Activated naive CD8-positive, alpha-beta T cell treated with anti-CD3 and anti-CD28 coated beads, Interleukin-2, amount 50 U/mL, for 16 hours (primary cell): ENCODE data around the gene TNRC6A.
"Not testable (repeated sequence)": the region's sequence is repeated elsewhere in the genome, so short reads cannot be mapped to it uniquely, and the experiment has no call there.

Experiments used
- DNase-seq: peaks from one replicate; pipeline ENCODE4 v3.0.0-alpha.2; 2020; ENCODE audit warnings: low read depth, low spot score

Gene TNRC6A

DNA sequence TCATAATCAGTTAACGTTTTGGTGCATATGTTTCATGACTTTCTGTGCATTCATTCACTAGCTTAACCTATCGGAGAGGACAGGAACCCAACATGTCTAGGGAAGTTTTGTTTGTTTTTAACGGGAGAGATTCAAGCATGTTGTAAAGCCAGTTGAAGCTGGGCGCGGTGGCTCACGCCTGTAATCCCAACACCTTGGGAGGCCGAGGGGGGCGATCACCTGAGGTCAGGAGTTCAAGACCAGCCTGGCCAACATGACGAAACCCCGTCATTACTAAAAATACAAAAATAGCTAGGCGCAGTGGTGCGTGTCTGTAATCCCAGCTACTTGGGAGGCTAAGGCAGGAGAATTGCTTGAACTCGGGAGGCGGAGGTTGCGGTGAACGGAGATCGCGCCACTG lies 1.4 kb upstream of the TNRC6A start:
- DNase-seq, result no peak

DNA sequence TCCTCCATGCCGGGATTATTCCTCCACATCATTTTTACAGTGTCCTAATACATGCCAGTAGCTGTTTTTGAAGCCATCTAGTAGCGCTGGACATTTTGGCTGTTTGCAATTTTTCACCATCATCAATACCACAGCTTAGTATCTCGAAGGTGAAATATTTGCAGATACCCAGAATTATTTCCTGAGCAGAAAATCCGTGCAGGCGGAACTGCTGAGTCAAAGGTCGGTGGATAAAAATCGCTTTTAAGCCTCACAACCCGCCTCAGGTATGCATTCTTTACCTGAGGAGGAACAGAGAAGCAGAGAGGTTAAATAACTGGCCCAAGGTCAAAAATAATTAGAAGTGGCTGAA lies 584 bp upstream of the TNRC6A start:
- DNase-seq, result no peak

DNA sequence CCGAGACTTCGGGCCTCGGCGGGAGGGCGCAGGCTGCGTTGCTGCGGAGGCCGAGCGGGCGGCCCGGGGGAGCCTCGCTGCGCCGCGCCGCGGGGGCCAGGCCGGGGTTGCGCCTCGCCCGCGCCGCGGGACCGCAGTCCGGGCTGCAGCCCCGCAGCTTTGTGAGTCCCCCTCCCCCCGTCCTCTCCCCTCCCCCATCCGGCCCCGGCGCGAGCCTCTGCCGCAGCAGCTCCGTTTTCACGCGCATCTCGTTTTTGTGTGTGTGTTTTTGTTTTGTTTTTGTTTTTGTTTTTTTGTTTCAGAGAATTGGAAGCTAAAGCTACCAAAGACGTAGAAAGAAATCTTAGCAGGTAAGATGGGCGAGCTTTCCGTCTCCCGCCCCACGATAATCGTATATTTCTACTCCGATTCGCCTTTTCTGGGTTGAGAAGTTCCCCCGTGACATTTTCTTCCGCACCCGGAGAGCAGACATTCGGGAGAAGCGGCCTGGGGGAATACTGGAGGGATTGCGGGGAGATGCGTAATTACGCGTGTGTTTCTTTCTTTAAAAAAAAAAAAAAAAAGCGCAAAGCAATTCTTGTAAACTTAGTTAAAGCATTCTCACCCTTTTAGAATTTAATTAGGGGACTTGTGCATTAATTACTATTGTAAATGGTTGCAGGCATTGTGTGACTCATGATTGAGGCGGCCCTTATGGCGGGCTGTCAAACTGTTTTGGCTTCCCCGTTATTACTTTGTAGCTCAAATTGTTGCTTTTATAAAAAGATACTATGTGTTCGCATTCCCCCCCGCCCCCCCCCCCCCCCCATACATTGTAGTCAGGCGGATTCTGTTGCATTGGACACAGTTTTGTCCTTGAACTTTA lies 732 bp downstream of the TNRC6A start:
- DNase-seq, result no peak

GRCh38 chr16:24730914-24731313 lies 1.5 kb downstream of the TNRC6A start:
- no peak for DNase-seq

DNA sequence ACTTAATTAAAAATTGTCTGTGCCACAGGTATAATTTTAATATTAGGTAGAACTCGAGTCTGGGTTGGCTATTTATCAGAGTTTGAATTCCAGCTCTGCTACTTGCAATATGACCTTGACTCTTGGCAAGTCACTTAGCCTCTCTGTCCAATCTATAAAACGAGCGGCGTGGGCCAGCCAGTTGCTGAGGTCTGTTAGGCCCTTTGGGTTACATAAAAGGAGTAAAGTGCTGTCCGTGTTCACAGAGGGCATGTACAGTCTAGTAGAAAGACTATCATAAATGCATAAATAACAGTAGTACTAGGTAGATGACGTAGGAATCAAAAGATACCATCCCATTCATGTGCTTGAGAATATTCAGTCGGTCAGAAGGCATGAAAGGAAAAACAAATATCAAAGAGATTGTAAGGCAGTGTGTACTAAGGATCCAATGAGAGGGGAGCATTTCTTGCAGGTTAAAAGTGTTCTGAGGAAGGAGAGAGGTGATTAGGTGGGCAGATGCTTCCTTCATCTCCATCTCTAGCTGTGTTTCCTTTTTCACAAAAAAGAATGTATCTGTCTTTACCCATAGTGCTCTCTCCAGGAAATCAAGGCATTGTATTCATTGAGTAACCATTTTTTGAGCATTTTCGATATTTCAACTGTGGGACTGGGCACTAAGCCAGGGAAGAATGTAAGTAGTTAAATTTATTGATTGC lies 2.4 kb downstream of the TNRC6A start:
- no peak for DNase-seq

DNA sequence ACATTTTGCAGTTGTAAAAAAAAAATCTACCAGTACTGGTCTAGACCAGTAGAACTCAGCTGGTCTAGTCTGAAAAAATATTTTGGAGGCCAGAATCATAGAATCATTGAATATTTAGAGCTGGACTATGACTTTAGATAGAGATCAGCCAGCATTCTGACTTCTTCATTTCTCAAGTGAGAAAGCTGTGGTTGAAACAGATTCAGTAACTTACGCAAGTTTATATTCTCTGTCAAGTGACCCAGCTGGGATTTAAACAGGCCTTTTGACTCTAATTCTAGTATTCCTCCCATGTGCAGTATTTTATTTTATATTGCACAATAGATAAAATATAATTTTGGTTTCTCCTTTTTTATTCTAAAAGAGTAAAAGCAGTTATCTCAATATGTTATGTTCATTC lies 4.9 kb downstream of the TNRC6A start:
- no peak for DNase-seq

DNA sequence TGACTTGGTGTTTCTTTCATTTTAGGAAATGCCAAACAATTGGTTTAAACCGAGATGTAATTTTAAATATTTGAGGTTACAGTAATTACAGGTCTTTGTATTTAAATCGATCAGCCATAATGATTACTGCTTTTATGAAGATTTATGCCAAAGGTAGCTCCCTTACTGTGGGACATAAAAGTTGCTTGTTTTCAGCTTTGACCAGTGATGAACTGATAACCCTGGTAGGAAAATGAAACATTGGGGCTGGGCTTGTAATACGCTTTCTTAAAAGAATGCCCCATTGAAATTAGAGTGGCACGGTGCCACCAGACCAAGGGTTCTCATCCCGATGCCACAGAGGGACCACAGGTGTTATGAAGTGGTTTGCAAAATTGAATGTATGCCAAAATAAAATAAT lies 7.3 kb downstream of the TNRC6A start:
- no peak for DNase-seq

DNA sequence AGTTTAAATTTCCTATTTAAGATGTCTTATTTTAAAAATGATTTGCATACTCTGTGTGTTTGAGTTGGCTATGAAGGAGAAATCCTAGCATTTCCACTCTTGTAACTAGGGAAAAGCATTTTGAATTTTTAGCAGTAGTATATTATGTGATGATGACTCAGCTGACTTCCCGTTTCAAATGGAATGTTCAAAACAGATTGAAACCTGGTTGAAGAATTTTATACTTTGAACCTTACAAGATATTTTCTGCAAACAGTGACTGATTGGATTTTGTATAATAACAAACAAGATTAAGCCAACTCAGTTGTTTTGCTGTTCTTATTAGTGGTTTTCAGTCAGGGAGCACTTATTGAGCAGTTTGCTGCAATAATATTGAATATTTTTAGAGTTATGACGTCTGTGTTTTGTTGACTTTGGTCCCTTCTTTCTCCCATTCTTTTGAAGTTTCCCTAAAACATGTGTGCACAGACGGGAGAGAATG lies 8.0 kb downstream of the TNRC6A start:
- no peak for DNase-seq

GRCh38 chr16:24737916-24738594 lies 8.6 kb downstream of the TNRC6A start:
- no peak for DNase-seq

GRCh38 chr16:24738895-24739294 lies 9.4 kb downstream of the TNRC6A start:
- no peak for DNase-seq

DNA sequence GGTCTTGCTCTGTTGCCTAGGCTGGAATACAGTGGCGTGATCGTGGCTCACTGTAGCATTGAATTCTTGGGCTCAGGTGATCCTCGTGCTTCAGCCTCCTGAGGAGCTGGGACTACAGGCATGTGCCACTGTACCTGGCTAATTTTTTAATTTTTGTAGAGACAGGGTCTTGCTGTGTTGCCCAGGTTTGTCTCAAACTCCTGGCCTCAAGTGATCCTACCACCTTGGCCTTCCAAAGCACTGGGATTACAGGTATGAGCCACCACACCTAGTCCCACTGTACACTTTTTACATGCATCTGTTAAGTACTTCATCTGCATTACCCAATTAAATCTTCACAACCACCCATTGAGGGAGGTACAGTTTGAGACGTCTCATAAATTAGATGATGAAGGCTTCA lies 12.4 kb downstream of the TNRC6A start:
- DNase-seq, result no peak

DNA sequence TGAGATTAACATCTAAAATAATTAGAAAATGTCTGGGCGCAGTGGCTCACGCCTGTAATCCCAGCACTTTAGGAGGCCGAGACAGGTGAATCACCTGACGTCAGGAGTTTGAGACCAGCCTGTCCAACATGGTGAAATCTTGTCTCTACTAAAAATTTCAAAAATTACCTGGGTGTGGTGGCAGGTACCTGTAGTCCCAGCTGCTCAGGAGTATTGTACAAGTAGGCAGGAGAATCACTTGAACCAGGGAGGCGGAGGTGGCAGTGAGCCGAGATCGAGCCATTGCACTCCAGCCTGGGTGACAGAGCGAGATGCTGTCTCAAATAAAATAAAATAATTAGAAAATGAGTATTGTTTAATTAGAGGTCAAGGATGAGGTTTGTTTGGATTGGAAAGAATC lies 13.2 kb downstream of the TNRC6A start:
- DNase-seq, result not testable (repeated sequence)

DNA sequence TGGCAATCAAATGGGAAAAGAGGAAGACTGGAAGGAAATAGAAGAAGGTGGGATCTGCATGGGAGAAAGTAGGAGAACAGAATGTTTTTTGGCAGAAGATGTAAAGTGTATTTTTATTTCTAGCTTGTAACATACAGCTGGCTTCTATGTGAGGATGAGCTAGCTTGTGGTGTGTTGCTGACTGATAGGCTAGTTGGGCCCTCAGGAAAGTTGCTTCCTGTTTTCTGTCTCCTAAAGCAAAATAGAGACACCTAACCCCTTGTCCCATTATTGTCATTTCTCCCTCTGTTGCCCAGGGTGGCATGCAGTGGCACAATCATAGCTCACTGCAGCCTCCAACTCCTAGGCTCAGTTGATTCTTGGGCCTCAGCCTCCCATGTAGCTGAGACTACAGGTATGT lies 15.9 kb downstream of the TNRC6A start:
- no peak for DNase-seq

DNA sequence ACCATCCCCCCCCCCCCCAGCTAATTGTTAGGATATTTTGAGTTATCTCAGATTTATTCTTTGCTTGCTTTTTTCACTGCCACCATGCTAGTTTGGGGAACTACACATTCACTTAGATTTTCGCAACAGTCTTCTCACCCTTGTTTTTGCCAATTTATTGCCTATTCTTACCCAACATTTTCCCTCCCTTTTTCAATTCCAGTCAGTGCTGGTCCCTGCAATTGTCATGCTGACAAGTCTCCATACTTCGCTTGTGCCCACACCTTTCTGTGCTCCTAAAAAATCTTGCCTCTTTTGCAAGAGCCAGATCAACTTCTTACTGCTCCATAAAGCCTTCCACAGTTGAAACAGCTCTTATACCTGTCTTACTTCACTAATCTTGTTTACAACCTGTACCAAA lies 16.3 kb downstream of the TNRC6A start:
- DNase-seq, result no peak

DNA sequence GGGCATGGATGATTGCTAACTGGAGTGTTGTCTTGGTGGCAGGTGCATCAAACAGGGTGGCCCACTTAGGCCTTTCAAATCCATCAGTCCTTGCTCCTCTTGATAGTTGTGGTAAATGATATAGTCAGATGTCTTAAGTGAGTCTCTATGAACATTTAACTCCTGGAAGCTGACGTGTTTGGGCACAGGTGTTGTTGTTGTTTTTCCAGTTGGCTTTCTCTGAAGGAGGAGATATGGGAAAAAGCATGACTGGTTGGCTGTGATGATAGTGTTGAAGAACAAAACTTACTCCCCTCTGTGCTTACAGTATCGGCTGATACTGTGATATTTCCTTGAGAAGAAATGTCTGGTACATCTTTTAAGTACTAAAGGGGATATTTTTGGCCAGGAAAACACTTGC lies 18.0 kb downstream of the TNRC6A start:
- DNase-seq, result no peak

DNA sequence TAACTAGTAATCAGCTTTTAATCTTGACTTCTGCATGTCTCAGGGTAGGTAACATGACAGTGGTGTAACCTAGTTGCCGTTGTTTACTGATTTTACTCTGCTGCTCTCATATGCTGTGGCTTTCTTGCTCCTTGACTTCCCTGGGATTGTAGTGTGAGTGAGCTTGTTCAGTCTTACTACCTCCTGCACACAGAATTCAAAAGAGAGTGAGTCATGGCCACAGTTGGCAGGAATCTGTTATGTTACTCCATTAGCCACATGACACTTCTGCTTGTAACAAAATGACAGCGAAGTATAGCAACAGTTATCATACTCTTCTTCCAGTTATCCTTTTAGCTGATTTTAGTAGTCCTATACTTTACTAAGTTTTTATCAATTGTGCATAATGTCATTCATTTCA lies 18.8 kb downstream of the TNRC6A start:
- no peak for DNase-seq

DNA sequence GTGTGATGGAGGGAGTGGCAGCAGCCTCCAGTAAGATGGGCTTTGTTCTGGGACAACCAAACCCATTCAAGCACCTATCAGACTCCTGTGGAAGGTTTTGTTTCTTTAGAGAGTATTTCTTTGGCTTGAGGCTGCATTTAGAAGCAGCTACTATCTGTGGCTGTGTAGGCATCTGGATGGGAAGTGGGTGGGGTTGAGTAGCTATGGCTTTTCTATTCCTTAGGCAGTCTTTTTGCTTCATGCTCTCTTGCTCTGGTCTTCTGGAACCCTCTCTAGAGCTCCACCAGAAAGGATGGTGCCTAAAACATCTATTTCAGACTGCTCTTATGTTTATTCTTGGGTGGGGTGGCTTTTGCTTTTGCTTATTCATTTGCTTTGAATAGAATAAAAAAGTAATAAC lies 19.9 kb downstream of the TNRC6A start:
- DNase-seq, result no peak

DNA sequence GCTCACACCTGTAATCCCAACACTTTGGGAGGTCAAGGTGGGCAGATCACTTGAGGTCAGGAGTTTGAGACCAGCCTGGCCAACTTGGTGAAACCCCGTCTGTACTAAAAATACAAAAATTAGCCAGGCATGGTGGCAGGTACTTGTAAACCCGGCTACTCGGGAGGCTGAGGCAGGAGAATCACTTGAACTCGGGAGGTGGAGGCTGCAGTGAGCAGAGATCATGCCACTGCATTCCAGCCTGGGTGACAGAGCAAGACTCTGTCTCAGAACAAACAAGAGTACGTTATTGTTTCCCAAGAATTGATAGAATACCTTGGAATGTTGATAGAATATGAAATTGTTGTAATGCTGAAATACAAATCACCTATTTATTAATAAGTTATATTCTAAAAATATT lies 20.4 kb downstream of the TNRC6A start:
- DNase-seq, result not testable (repeated sequence)

GRCh38 chr16:24753000-24753399 lies 23.5 kb downstream of the TNRC6A start:
- DNase-seq, result no peak

DNA sequence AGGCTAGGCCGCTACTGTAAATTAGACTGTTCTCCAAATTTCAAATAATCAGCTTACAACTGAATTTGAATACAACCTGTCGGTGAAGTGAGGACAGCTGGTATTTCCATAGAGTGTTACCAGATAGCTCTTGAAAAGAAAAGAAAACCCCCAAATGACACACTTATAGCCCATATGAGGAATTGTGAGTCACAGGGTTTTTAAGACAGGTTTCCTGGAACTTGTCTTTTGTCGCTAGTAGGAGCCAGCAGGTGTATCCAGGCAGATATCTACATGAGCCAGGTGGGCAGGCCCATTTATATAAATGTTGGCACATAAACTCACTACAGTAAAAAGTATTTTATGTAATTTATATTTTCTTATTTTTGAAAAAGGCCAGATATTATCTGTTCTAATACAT lies 24.0 kb downstream of the TNRC6A start:
- DNase-seq, result no peak

- DNase-seq, result no peak
Observed at GRCh38 chr16:24754543-24754942, 25.1 kb downstream of the TNRC6A start.

DNA sequence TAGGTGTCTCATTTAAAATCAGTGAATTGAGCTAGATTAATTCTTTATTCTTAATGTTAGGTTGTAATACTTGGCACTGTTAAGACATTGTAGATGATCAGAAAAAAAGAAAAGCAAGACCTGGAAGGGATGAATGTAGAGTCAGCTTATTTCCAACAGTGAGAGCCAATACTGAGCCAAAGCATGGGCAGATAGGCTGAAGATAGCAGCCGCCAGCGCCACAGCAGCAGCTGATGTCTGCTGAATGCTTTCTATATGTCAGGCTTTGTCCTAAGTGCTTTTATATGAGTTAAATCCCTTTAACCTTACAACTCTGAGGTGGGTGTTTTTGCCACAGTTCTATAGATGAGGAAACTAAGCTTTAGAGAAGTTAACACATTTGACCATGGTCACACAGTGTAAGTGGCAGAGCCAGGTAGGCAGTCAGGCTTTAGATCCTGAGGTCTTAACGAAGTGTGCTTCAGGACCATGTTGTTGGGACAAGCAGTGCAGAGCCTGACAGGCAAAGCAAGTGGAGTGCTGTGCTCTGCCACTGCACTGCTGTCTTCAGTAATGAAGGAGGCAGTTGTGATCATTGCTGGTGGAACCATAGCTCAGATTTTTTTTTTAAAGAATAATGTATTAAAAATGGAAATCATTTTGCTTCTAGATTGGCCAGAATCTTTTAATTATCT lies 25.9 kb downstream of the TNRC6A start:
- DNase-seq, result no peak
